Mammary epithelial cell (primary cell): ENCODE data around the gene TPSD1.
"Not testable (repeated sequence)": the region's sequence is repeated elsewhere in the genome, so short reads cannot be mapped to it uniquely, and the experiment has no call there.

Source experiments
- CTCF ChIP-seq, 2 donors: IDR thresholded peaks in 1 of 2; conservative IDR thresholded peaks in 1 of 2; 2 replicates each; pipeline ENCODE4 v1.5.1; 2011 to 2012; ENCODE audit warnings: inconsistent platforms in 2 of 2, low read length in 2 of 2, mild to moderate bottlenecking in 2 of 2, control low read depth in 1 of 2, low read depth in 1 of 2; ENCODE audit not compliant: insufficient read depth in 1 of 2; ENCODE audit errors: extremely low read depth in 1 of 2
- EZH2 ChIP-seq: IDR thresholded peaks from 2 replicates; pipeline ENCODE4 v1.6.1; 2012; ENCODE audit warnings: low read length, inconsistent platforms, borderline replicate concordance

- TF ChIP-seq CTCF (conservative IDR thresholded peaks at IDR 0.05 in 1 of 2, IDR thresholded peaks at IDR 0.05 in 1 of 2; ENCODE audit: extremely low read depth in 1 of 2, insufficient read depth in 1 of 2, low read depth in 1 of 2, low read length in 2 of 2); EZH2: not testable (repeated sequence)
These were observed 24.6 kb upstream of the TPSD1 start for GRCh38 chr16:1231301-1231700.
